Liver (tissue), 9 donors: ENCODE data around the gene IL25. TPM values are rescaled to one million over a fixed set of nuclear protein-coding genes. Genes with fewer than 3 reads are reported as not detected.

ENCODE experiments used
- DNase-seq: peaks from one replicate; pipeline ENCODE4 v3.0.0-alpha.2; 2017; ENCODE audit warnings: low spot score
- H3K27ac ChIP-seq, 2 donors: one replicate each; pipeline ENCODE4 v1.7.0; 2013; ENCODE audit warnings: inconsistent platforms in 2 of 2, low read length in 2 of 2, control low read depth in 1 of 2, low read depth in 1 of 2, mild to moderate bottlenecking in 1 of 2
- H3K27me3 ChIP-seq, 4 donors: one replicate each; pipeline versions ENCODE4 v1.6.1 to v1.7.0; 2013; ENCODE audit warnings: low read length in 3 of 4, inconsistent platforms in 1 of 4, mild to moderate bottlenecking in 1 of 4, moderate library complexity in 1 of 4; ENCODE audit not compliant: control insufficient read depth in 4 of 4, insufficient read depth in 4 of 4
- H3K36me3 ChIP-seq, 4 donors: one replicate each; pipeline versions ENCODE4 v1.6.1 to v1.7.0; 2013; ENCODE audit warnings: low read length in 3 of 4, mild to moderate bottlenecking in 3 of 4, low read depth in 1 of 4, moderate library complexity in 1 of 4; ENCODE audit not compliant: control insufficient read depth in 4 of 4, insufficient read depth in 3 of 4
- H3K4me1 ChIP-seq, 4 donors: one replicate each; pipeline versions ENCODE4 v1.6.1 to v1.7.0; 2013; ENCODE audit warnings: low read length in 3 of 4, mild to moderate bottlenecking in 3 of 4, moderate library complexity in 1 of 4; ENCODE audit not compliant: control insufficient read depth in 4 of 4, insufficient read depth in 4 of 4
- H3K4me3 ChIP-seq, 3 donors: one replicate each; pipeline versions ENCODE4 v1.6.1 to v1.7.0; 2013; ENCODE audit warnings: low read length in 3 of 3, control low read depth in 1 of 3, low read depth in 1 of 3, mild to moderate bottlenecking in 1 of 3
- H3K9ac ChIP-seq, 2 donors: one replicate each; pipeline ENCODE4 v1.7.0; 2013; ENCODE audit warnings: low read length in 2 of 2, mild to moderate bottlenecking in 2 of 2, moderate library complexity in 2 of 2, control low read depth in 1 of 2, low read depth in 1 of 2
- H3K9me3 ChIP-seq, 4 donors: one replicate each; pipeline versions ENCODE4 v1.6.1 to v1.7.0; 2013; ENCODE audit warnings: low read length in 3 of 4; ENCODE audit not compliant: control insufficient read depth in 4 of 4
- EGR1 ChIP-seq, 2 donors: IDR thresholded peaks; 2 replicates each; pipeline ENCODE4 v1.6.1; 2016 to 2018; ENCODE audit warnings: antibody characterized with exemption in 2 of 2, low read depth in 2 of 2
- FOXA1 ChIP-seq: IDR thresholded peaks from 2 replicates; pipeline ENCODE4 v1.6.1; 2016; ENCODE audit warnings: antibody characterized with exemption
- FOXA2 ChIP-seq: IDR thresholded peaks from 2 replicates; pipeline ENCODE4 v1.6.1; 2016; ENCODE audit warnings: antibody characterized with exemption
- GABPA ChIP-seq, 2 donors: IDR thresholded peaks in 1 of 2; conservative IDR thresholded peaks in 1 of 2; 2 replicates each; pipeline ENCODE4 v1.6.1; 2016; ENCODE audit warnings: antibody characterized with exemption in 2 of 2, mild to moderate bottlenecking in 1 of 2, moderate library complexity in 1 of 2
- HNF4A ChIP-seq, 2 donors: conservative IDR thresholded peaks; 2 replicates each; pipeline ENCODE4 v1.6.1; 2016; ENCODE audit warnings: antibody characterized with exemption in 2 of 2, mild to moderate bottlenecking in 2 of 2
- HNF4G ChIP-seq: IDR thresholded peaks from 2 replicates; pipeline ENCODE4 v1.6.1; 2016; ENCODE audit warnings: antibody characterized with exemption
- JUND ChIP-seq, 2 donors: IDR thresholded peaks; 2 replicates each; pipeline ENCODE4 v1.6.1; 2016; ENCODE audit warnings: antibody characterized with exemption in 2 of 2
- NR2F2 ChIP-seq: IDR thresholded peaks from 2 replicates; pipeline ENCODE4 v1.6.1; 2016; ENCODE audit warnings: antibody characterized with exemption
- RAD21 ChIP-seq, 2 donors: IDR thresholded peaks; 2 replicates each; pipeline ENCODE4 v1.6.1; 2016; ENCODE audit warnings: antibody characterized with exemption in 2 of 2, mild to moderate bottlenecking in 2 of 2
- REST ChIP-seq: IDR thresholded peaks from 2 replicates; pipeline ENCODE4 v1.6.1; 2016; ENCODE audit warnings: antibody characterized with exemption, mild to moderate bottlenecking
- RXRA ChIP-seq, 2 donors: IDR thresholded peaks; 2 replicates each; pipeline ENCODE4 v1.6.1; 2017 to 2018; ENCODE audit warnings: antibody characterized with exemption in 2 of 2, mild to moderate bottlenecking in 1 of 2
- SP1 ChIP-seq: IDR thresholded peaks from 2 replicates; pipeline ENCODE4 v1.6.1; 2018; ENCODE audit warnings: antibody characterized with exemption, mild to moderate bottlenecking
- TAF1 ChIP-seq: conservative IDR thresholded peaks from 2 replicates; pipeline ENCODE4 v1.6.1; 2016; ENCODE audit warnings: antibody characterized with exemption, mild to moderate bottlenecking
- YY1 ChIP-seq: IDR thresholded peaks from 2 replicates; pipeline ENCODE4 v1.6.1; 2016; ENCODE audit warnings: antibody characterized with exemption, mild to moderate bottlenecking
- WGBS: extraction: QIAGEN DNeasy Blood & Tissue Kit; methylation state at CpG from one replicate; pipeline ENCODE4 v1.1.7; 2013; 5-methylcytosine and 5-hydroxymethylcytosine counted together
- polyA plus RNA-seq, 2 donors: library from polyadenylated mRNA; stranded (reverse) in 1 of 2; unstranded in 1 of 2; fragments of 200-250 nt in 1 of 2; fragments of >200 nt in 1 of 2; fragmentation: Nextera tagmentation in 1 of 2; extraction: Ambion mirVana in 1 of 2; gene quantifications; one replicate each; pipeline versions ENCODE4 v1.2.1 to v1.2.3, GENCODE V29; 2013 to 2015
- total RNA-seq, 2 donors: library from RNA; depleted of rRNA; stranded (reverse); fragments of >200 nt; gene quantifications; one replicate each; pipeline ENCODE4 v1.2.3, GENCODE V29; 2014
- TF ChIP-seq, protein P1 (sequence below): IDR thresholded peaks from 2 replicates; pipeline ENCODE4 v1.6.1; 2016; ENCODE audit warnings: antibody characterized with exemption
- TF ChIP-seq, protein P2 (sequence below): fragments of 150-350 bp; IDR thresholded peaks from 2 replicates; pipeline ENCODE4 v1.5.1; 2017; ENCODE audit warnings: improper control_type of control experiment, low read depth, low read length; ENCODE audit not compliant: missing input control
- TF ChIP-seq, protein P3 (sequence below): IDR thresholded peaks from 2 replicates; pipeline ENCODE4 v1.6.1; 2016; ENCODE audit warnings: antibody characterized with exemption
- TF ChIP-seq, protein P4 (sequence below): IDR thresholded peaks from 2 replicates; pipeline ENCODE4 v1.6.1; 2016; ENCODE audit warnings: antibody characterized with exemption
- donor health status: healthy.
- donor health status: healthy.
- donor health status: healthy.
- donor health status: healthy.
- donor health status: healthy.

Gene IL25
- total and polyA plus RNA-seq, 4 donors = not detected

DNA sequence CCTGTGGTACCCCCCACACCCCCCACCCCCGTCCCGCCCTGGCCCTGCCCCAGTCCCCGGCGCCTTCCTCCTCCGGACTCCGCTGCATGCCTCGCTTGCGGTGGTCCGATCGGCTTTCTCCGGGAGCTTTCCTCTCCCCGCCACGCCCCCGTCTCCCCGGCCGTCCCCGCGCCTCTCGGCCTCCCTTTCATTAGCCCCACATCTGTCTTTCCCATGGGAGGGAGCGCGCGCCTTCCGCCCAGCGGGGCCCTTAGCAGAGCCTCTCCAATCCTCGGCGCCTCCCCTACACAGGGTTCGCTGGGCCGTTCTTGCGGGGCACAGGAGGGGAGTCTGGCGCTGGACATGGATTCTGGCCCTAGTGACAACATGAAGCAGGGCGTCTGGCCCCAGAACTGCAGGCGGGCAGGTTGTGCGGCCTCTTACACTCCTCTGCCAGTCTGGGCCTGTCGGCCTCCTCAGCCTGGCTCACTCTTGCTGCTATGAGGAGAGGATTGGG lies 6.1 kb upstream of the IL25 start:
- Histone ChIP-seq H3K9ac (no peak overlapping the region), H3K4me1 (peaks cover 2 to 12% (median 9%) of the 10 kb centered on the region in 4 donors), H3K9me3 (no peaks in the 10 kb centered on the region), H3K27ac (peak overlapping the region; percentile 25 to 52), H3K36me3 (no peaks in the 10 kb centered on the region), H3K4me3 (peak overlapping the region in 1 of 3 donors; percentile 37), H3K27me3 (peaks cover 0 to 8% (median 6%) of the 10 kb centered on the region in 4 donors)
- TF ChIP-seq NR2F2 = no peak
- no peak for TF ChIP-seq SP1
- TF ChIP-seq TAF1 = no peak
- no peak for TF ChIP-seq RXRA (IDR thresholded peaks at IDR 0.05)
- no peak for TF ChIP-seq JUND (IDR thresholded peaks at IDR 0.05)
- TF ChIP-seq HNF4G = no peak
- no peak for TF ChIP-seq REST
- TF ChIP-seq EGR1 (IDR thresholded peaks at IDR 0.05; ENCODE audit: low read depth in 2 of 2) = no peak
- TF ChIP-seq YY1 = no peak
- TF ChIP-seq FOXA1 = no peak
- TF ChIP-seq, protein P1, sequence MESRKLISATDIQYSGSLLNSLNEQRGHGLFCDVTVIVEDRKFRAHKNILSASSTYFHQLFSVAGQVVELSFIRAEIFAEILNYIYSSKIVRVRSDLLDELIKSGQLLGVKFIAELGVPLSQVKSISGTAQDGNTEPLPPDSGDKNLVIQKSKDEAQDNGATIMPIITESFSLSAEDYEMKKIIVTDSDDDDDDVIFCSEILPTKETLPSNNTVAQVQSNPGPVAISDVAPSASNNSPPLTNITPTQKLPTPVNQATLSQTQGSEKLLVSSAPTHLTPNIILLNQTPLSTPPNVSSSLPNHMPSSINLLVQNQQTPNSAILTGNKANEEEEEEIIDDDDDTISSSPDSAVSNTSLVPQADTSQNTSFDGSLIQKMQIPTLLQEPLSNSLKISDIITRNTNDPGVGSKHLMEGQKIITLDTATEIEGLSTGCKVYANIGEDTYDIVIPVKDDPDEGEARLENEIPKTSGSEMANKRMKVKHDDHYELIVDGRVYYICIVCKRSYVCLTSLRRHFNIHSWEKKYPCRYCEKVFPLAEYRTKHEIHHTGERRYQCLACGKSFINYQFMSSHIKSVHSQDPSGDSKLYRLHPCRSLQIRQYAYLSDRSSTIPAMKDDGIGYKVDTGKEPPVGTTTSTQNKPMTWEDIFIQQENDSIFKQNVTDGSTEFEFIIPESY = no peak
- no peak for TF ChIP-seq HNF4A (conservative IDR thresholded peaks at IDR 0.05)
- TF ChIP-seq RAD21 (IDR thresholded peaks at IDR 0.05) = no peak
- TF ChIP-seq GABPA (IDR thresholded peaks at IDR 0.05 in 1 of 2, conservative IDR thresholded peaks at IDR 0.05 in 1 of 2) = no peak
- TF ChIP-seq, protein P2, sequence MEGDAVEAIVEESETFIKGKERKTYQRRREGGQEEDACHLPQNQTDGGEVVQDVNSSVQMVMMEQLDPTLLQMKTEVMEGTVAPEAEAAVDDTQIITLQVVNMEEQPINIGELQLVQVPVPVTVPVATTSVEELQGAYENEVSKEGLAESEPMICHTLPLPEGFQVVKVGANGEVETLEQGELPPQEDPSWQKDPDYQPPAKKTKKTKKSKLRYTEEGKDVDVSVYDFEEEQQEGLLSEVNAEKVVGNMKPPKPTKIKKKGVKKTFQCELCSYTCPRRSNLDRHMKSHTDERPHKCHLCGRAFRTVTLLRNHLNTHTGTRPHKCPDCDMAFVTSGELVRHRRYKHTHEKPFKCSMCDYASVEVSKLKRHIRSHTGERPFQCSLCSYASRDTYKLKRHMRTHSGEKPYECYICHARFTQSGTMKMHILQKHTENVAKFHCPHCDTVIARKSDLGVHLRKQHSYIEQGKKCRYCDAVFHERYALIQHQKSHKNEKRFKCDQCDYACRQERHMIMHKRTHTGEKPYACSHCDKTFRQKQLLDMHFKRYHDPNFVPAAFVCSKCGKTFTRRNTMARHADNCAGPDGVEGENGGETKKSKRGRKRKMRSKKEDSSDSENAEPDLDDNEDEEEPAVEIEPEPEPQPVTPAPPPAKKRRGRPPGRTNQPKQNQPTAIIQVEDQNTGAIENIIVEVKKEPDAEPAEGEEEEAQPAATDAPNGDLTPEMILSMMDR = no peak
- TF ChIP-seq FOXA2 = no peak
- TF ChIP-seq, protein P3, sequence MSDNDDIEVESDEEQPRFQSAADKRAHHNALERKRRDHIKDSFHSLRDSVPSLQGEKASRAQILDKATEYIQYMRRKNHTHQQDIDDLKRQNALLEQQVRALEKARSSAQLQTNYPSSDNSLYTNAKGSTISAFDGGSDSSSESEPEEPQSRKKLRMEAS = no peak
- TF ChIP-seq, protein P4, sequence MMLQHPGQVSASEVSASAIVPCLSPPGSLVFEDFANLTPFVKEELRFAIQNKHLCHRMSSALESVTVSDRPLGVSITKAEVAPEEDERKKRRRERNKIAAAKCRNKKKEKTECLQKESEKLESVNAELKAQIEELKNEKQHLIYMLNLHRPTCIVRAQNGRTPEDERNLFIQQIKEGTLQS = no peak
- WGBS = 30% methylated on average over 34 of the region's 34 CpGs
- no peak for DNase-seq
